Stimulated activated CD4-positive, alpha-beta T cell treated with anti-CD3 and anti-CD28 coated beads, Interleukin-15, amount 100 ng/mL, for 1 hour (primary cell): ENCODE data around the gene SETBP1.

Source experiments
- DNase-seq, 2 donors: peaks; one replicate each; pipeline ENCODE4 v3.0.0-alpha.2; 2020; ENCODE audit warnings: low read depth in 1 of 2, low spot score in 1 of 2

Gene SETBP1

GRCh38 chr18:45056926-45057325, 376.2 kb downstream of the SETBP1 start:
- DNase-seq: no peak

- DNase-seq: no peak
Measured at GRCh38 chr18:45057955-45058600, 377.4 kb downstream of the SETBP1 start.

DNA sequence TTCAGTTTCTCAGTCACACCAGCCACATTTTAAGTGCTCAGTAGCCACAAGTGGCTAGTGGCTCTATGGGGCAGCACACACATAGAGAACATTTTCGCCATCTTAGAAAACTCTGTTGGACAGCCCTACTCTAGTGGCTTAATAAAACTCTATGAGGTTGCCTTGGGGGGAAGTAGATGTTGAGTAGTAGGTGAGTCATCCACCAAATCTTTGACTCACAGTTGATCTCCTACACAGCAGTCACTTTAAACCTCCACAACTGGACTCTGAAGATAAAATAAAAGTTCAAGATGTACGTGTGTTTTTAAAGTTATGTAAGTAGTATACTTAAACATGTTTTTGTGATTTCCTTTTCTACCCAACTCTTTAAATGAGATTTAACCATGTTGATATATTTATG, 379.0 kb downstream of the SETBP1 start:
- no peak for DNase-seq

DNA sequence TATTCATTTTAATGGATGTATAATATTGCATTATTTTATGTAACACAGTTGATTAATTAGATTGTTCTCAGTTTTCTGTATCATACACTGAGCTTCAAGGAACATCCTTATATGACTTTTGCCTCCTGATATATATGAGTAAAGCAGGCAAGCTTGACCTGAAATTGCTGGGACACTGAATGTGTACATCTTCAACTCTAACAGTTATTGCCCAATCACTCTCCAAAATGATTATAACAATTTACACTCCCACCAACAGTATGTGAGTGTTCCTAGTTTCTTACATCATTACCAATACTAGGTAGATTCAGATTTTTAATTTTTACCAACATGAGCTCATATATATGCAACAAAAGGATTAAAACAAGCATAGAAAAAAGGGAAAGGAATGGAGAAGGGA, 379.4 kb downstream of the SETBP1 start:
- DNase-seq: no peak

- no peak for DNase-seq
Measured at GRCh38 chr18:45061359-45061758, 380.7 kb downstream of the SETBP1 start.

DNA sequence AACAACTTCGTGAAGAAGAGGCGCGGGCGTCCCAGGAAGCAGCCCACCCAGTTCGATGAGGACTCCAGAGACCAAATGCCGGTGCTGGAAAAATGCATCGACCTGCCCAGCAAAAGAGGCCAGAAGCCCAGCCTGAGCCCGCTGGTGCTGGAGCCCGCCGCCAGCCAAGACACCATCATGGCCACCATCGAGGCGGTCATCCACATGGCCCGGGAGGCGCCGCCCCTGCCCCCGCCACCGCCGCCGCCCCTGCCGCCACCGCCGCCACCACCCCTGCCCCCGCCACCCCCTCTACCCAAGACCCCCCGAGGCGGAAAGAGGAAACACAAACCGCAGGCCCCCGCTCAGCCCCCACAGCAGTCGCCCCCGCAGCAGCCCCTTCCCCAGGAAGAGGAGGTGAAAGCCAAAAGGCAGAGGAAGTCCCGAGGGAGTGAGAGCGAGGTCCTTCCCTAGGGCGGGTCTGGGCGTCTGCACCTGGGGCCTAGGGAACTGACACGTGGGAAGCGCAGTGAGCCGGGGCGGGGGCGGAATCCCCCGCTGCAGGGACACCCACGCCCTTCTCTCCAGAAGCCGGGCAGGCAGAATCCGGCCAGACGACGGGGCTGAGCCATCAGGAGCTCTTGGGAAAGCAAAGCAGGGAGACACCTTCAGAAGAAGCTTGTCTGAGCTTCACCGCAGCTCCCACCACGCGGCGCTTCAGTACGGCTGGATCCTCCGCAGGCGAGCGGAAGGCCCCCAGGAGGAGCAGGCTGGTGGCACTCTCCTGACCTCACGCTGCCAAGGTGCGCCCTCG, 382.8 kb downstream of the SETBP1 start:
- no peak for DNase-seq

- DNase-seq: no peak
Measured at GRCh38 chr18:45066210-45066609, 385.5 kb downstream of the SETBP1 start.

GRCh38 chr18:45066886-45067285, 386.2 kb downstream of the SETBP1 start:
- no peak for DNase-seq

GRCh38 chr18:45068400-45069094, 387.9 kb downstream of the SETBP1 start:
- DNase-seq: no peak

DNA sequence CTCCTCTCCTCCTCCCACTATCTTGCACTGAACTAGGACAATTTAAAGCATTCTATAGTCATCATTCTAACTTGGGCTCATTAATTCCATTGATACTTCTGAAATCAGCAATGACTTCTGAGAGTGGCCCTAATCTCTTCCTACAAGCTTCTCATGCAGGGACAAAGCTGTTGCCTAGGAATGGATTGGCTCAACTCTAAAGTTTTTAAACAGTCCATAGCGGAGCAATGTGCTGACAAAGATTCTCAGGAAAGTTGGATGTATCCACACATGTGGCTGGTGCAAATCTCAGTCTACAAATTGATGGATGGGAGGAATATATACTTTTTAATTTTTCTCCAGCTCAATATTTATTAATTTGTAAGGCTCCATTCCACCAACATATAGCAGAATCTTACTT, 388.9 kb downstream of the SETBP1 start:
- DNase-seq: no peak

GRCh38 chr18:45071956-45072355, 391.3 kb downstream of the SETBP1 start:
- no peak for DNase-seq

- DNase-seq: no peak
Measured at GRCh38 chr18:45073556-45073955, 392.9 kb downstream of the SETBP1 start.

- no peak for DNase-seq
Measured at GRCh38 chr18:45081566-45082181, 401.0 kb downstream of the SETBP1 start.

DNA sequence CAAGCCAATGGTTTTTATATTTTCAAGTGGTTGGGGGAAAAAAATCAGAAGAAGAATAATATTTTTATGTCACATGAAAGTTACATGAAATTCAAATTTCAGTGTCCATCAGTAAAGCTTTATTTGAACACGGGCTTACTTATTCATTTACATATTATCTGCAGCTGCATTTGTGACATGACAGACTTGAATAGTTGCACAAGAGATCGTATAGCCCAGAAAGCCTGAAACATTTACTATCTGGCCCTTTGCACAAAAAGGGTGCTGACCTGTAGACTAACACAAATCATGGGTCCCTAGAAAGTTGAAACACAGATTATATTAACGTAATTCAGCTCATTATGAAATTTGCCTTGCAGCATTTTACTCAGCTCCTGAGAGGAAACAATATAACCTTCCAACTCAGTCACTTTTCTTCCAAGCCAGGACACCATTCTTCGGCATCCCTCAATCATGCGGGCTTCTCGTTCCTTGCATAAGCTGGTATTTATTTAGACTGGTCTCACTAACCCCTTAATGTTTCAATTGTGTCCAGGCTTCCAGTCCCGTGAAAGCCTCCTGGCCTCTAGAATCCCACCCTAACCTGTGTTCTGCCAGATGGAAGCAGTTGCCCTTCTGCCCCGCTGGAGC, 402.7 kb downstream of the SETBP1 start:
- DNase-seq: no peak

DNA sequence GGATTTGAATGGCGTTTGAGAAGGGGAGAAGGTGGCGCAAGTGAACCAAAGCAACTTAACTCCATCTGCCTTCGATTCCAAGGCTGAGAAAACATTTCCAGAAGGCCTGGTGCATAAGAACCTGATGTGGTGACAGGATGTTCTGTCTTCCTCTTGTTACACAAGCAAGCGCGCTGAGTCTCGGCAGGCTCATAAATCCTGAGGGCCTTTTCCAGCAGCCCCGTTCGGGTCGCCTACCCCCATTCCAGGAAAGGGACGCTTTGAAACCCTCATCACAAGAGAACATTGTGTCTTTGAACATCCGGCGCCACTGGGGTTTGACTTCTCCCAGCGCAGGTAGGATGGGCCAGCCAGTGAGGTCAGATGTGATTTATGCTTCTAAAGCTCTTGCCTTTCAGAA, 403.5 kb downstream of the SETBP1 start:
- DNase-seq: no peak

GRCh38 chr18:45085916-45086624, 405.4 kb downstream of the SETBP1 start:
- DNase-seq: no peak

DNA sequence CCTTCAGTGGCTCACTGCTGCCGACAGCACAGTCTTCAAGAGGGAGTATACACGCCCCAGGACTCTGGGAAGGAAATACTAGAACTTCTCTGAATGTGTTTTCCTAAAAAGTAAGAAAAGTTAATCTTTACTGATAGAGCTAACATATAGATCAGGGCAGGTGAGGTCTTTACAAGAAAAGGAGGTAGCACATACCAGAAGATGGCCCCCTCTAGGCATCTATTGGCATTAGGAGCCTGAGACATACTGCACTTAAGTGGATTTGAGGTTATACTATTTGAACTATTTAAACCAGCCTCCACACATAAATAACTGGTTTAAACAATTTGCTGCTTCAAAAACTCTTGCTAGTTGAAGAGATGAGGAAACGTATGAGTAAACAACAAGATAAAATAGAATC, 406.1 kb downstream of the SETBP1 start:
- no peak for DNase-seq

GRCh38 chr18:45090526-45091140, 409.9 kb downstream of the SETBP1 start:
- DNase-seq: no peak

DNA sequence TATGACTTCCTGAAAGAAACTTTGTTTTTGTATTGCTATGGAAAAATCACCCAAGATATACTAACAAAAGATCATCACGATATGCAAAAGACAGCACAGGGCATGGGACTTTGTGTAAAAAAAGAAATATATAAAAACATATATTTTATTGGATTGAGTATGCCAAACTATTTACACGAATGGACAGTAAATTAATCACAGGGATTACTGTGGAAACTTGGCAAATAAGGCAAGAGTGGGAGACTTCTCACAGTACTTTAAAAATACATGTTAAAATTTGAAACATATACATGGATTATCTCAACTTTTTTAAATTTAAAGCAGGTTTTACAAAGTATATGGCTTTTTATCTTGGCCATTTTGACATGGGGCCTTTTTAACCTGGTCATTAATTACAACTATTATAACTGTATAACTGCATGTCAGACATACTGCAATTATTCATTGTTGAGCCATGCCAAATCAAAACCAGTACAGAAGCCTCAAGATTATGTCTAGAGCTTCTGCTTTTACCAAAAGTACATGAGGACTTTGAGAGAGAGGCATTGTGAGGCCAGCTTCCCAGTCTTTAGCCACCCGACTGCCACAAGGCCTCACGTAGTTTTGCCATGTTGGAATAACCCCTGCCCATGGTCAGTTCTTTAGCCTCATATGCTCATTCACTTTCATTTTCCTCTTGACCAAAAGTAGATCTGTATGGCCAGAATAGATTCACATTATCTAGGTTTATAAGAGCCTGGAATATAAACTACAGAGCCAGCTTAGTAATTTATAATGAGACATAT, 419.8 kb downstream of the SETBP1 start:
- DNase-seq: no peak
